ENCODE data around the gene ZCWPW1.
"Not testable (repeated sequence)": the region's sequence is repeated elsewhere in the genome, so short reads cannot be mapped to it uniquely, and the experiment has no call there.

Gene ZCWPW1

GRCh38 chr7:100353685-100354330 lies 74.7 kb downstream of the ZCWPW1 start:
- no peak for DNase-seq (ENCODE audit: low read depth in 2 of 2)

GRCh38 chr7:100352984-100353684 lies 75.4 kb downstream of the ZCWPW1 start:
- DNase-seq (ENCODE audit: low read depth in 2 of 2) = no peak

DNA sequence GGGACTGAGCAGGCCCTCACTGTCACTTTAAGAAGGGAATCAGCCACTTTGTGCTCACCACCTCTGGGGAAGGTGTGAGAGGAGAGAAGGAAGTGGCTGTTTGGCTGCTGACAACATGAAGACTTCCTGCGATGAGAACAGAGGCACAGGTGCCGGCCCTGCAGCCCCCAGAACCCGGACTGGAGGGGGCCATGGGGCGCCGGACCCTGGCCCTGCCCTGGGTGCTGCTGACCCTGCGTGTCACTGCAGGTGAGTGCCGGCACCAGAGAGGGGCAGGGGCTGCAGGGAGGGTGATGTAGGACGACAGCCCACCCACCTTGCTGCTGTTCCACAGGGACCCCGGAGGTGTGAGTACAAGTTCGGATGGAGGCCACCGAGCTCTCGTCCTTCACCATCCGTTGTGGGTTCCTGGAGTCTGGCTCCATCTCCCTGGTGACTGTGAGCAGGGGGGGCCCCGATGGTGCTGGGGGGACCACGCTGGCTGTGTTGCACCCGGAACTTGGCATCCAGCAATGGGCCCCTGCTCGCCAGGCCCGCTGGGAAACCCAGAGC lies 76.2 kb downstream of the ZCWPW1 start:
- not testable (repeated sequence) for DNase-seq (ENCODE audit: low read depth in 2 of 2)

- no peak for DNase-seq (ENCODE audit: low read depth in 2 of 2)
These were observed 76.8 kb downstream of the ZCWPW1 start for GRCh38 chr7:100351657-100352058.

Measured in fibroblast of skin of left biceps (primary cell).